ENCODE results near the gene AARS2.

The AARS2 gene

DNA sequence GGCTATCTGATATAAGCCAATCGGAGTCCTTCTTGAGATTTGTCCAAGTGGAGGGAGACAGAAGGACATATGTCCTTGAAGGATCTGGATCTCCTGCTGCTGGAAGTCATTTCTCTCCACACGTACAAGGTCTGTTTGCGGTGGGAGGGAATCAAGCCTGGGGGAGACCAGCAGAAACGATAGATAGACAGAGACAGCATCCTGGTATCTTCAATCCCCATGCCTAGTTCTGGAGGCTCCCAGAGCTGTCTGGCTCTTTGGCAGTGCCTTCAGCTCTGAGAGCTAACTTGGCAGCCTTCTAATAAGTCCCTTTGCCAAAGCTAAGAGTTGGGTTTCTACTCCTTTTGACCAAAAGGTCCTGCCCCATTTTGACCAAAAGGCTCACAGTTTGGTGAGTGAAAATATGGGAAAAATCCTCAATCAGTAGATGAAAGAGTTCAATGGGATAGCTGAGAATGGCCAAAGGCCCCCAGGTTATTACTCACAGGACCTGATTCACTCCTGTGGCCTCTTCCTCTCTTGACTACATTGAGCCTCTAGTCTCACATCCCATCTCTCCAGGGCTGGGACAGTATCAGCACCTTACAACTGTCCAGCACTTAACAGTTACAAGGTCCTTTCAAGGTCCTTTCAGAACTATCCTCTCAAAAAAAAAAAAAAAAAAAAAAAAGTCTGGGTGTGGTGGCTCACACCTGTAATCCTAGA lies 20.3 kb downstream of the AARS2 start:
- TF ChIP-seq, protein P1, sequence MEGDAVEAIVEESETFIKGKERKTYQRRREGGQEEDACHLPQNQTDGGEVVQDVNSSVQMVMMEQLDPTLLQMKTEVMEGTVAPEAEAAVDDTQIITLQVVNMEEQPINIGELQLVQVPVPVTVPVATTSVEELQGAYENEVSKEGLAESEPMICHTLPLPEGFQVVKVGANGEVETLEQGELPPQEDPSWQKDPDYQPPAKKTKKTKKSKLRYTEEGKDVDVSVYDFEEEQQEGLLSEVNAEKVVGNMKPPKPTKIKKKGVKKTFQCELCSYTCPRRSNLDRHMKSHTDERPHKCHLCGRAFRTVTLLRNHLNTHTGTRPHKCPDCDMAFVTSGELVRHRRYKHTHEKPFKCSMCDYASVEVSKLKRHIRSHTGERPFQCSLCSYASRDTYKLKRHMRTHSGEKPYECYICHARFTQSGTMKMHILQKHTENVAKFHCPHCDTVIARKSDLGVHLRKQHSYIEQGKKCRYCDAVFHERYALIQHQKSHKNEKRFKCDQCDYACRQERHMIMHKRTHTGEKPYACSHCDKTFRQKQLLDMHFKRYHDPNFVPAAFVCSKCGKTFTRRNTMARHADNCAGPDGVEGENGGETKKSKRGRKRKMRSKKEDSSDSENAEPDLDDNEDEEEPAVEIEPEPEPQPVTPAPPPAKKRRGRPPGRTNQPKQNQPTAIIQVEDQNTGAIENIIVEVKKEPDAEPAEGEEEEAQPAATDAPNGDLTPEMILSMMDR (IDR thresholded peaks at IDR 0.05): no peak
- H3K27ac ChIP-seq: no peak overlapping the region
- H3K4me1 ChIP-seq (ENCODE audit: control insufficient read depth in 1 of 2, insufficient read depth in 1 of 2, low read depth in 1 of 2, low read length in 1 of 2): peaks cover 8 to 10% of the 10 kb centered on the region in 2 experiments
- H3K4me3 ChIP-seq (ENCODE audit: low read depth in 1 of 2, low read length in 1 of 2): no peak overlapping the region
- no peaks in the 10 kb centered on the region for H3K36me3 ChIP-seq
- H3K9me3 ChIP-seq: no peaks in the 10 kb centered on the region
- H3K27me3 ChIP-seq: peaks cover 97% of the 10 kb centered on the region

- peaks cover 0 to under 1% of the 10 kb centered on the region in 2 experiments for H3K4me1 ChIP-seq (ENCODE audit: control insufficient read depth in 1 of 2, insufficient read depth in 1 of 2, low read depth in 1 of 2, low read length in 1 of 2)
- H3K27ac ChIP-seq: no peak overlapping the region
- no peak overlapping the region for H3K4me3 ChIP-seq (ENCODE audit: low read depth in 1 of 2, low read length in 1 of 2)
- H3K36me3 ChIP-seq: no peaks in the 10 kb centered on the region
- peaks cover 97% of the 10 kb centered on the region for H3K27me3 ChIP-seq
- H3K9me3 ChIP-seq: no peaks in the 10 kb centered on the region
- TF ChIP-seq, protein P1 (IDR thresholded peaks at IDR 0.05): no peak
Observed at GRCh38 chr6:44291841-44292240, 21.3 kb downstream of the AARS2 start.

DNA sequence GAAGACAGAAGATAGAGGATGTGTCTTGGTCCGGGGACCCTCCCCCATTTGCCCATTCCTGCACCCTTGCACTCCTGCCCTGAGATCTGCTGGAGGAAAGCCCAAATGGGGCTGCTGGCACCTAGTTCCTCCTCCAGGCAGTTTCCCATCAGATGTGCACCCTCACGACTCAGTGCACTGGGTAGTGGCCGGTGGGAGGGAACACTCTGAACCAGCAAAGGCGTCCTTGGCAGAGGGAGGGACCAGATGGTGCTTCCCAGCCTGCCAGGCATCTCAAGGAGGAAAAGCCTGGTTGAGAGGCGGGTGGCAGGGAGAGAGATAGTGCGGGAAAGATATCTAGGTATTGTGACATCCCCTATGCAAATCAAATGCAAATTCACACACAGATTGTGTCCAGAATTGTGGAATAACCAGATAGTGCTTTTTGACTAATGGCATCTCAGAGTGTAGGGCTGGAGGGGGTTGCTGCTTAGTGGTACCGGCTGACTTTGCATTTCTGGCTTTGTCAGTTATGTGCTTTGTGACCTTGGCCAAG lies 23.4 kb downstream of the AARS2 start:
- Histone ChIP-seq H3K4me3 (ENCODE audit: low read depth in 1 of 2, low read length in 1 of 2) (no peak overlapping the region), H3K4me1 (ENCODE audit: control insufficient read depth in 1 of 2, insufficient read depth in 1 of 2, low read depth in 1 of 2, low read length in 1 of 2) (peaks cover 3 to 5% of the 10 kb centered on the region in 2 experiments), H3K36me3 (no peaks in the 10 kb centered on the region), H3K27me3 (peaks cover 84% of the 10 kb centered on the region), H3K9me3 (no peaks in the 10 kb centered on the region), H3K27ac (no peak overlapping the region)
- TF ChIP-seq, protein P1 (IDR thresholded peaks at IDR 0.05): no peak

- H3K4me1 ChIP-seq (ENCODE audit: control insufficient read depth in 1 of 2, insufficient read depth in 1 of 2, low read depth in 1 of 2, low read length in 1 of 2): peaks cover 26 to 28% of the 10 kb centered on the region in 2 experiments
- no peaks in the 10 kb centered on the region for H3K9me3 ChIP-seq
- no peak overlapping the region for H3K4me3 ChIP-seq (ENCODE audit: low read depth in 1 of 2, low read length in 1 of 2)
- TF ChIP-seq, protein P1 (IDR thresholded peaks at IDR 0.05): no peak
- H3K27ac ChIP-seq: no peak overlapping the region
- no peaks in the 10 kb centered on the region for H3K36me3 ChIP-seq
- H3K27me3 ChIP-seq: peaks cover 58% of the 10 kb centered on the region
Observed at GRCh38 chr6:44286747-44287146, 26.4 kb downstream of the AARS2 start.

DNA sequence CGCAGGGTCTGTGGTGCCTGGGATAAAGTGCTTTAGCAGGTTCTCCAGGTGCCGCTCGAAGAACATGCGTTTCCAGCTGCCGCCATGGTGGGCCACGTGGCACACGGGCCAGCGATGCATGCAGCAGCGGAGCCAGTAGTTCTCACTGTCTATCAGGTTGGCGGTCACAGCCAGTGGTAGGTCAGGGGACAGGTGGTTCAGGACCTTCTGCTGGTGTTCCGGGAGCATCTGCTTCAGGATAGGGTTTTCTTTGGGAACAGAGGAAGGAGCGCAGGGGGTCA lies 26.9 kb downstream of the AARS2 start:
- TF ChIP-seq, protein P1 (IDR thresholded peaks at IDR 0.05): no peak

More for the DNA sequence above, 26.9 kb downstream of the AARS2 start:
- Histone ChIP-seq H3K4me3 (ENCODE audit: low read depth in 1 of 2, low read length in 1 of 2) (no peak overlapping the region), H3K36me3 (no peaks in the 10 kb centered on the region), H3K9me3 (no peaks in the 10 kb centered on the region), H3K27ac (no peak overlapping the region), H3K27me3 (peaks cover 58% of the 10 kb centered on the region), H3K4me1 (ENCODE audit: control insufficient read depth in 1 of 2, insufficient read depth in 1 of 2, low read depth in 1 of 2, low read length in 1 of 2) (peaks cover 26 to 28% of the 10 kb centered on the region in 2 experiments)

Data from neutrophil (primary cell).